Ishikawa (cell line): ENCODE results near the gene MRPL34.

Source experiments
- CEBPB ChIP-seq: IDR thresholded peaks from 2 replicates; pipeline ENCODE4 v1.6.1; 2012
- EGR1 ChIP-seq: IDR thresholded peaks from 2 replicates; pipeline ENCODE4 v1.6.1; 2012
- EP300 ChIP-seq: IDR thresholded peaks from 2 replicates; pipeline ENCODE4 v1.6.1; 2012; ENCODE audit warnings: borderline replicate concordance
- NFIC ChIP-seq: IDR thresholded peaks from 2 replicates; pipeline ENCODE4 v1.6.1; 2012
- RAD21 ChIP-seq: IDR thresholded peaks from 2 replicates; pipeline ENCODE4 v1.6.1; 2012; ENCODE audit warnings: low read depth
- TEAD4 ChIP-seq: IDR thresholded peaks from 2 replicates; pipeline ENCODE4 v1.6.1; 2012
- YY1 ChIP-seq: IDR thresholded peaks from 2 replicates; pipeline ENCODE4 v1.6.1; 2012; ENCODE audit warnings: low read depth
- ZBTB7A ChIP-seq: IDR thresholded peaks from 2 replicates; pipeline ENCODE4 v1.6.1; 2012; ENCODE audit warnings: low read depth
- TF ChIP-seq, protein P1 (sequence below): IDR thresholded peaks from 2 replicates; pipeline ENCODE4 v1.6.1; 2012

- TF ChIP-seq EP300: no peak
- TF ChIP-seq RAD21: no peak
- TF ChIP-seq NFIC: no peak
- no peak for TF ChIP-seq YY1
- no peak for TF ChIP-seq CEBPB
- TF ChIP-seq EGR1: no peak
- TF ChIP-seq, protein P1, sequence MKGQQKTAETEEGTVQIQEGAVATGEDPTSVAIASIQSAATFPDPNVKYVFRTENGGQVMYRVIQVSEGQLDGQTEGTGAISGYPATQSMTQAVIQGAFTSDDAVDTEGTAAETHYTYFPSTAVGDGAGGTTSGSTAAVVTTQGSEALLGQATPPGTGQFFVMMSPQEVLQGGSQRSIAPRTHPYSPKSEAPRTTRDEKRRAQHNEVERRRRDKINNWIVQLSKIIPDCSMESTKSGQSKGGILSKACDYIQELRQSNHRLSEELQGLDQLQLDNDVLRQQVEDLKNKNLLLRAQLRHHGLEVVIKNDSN: no peak
- TF ChIP-seq ZBTB7A: no peak
- TF ChIP-seq TEAD4: no peak
Measured at GRCh38 chr19:17325133-17325532, 19.5 kb downstream of the MRPL34 start.
